ENCODE data around the gene PVALEF. TPM values are rescaled to one million over a fixed set of nuclear protein-coding genes. Genes with fewer than 3 reads are reported as not detected.

PVALEF gene
- total RNA-seq, 1 donor: not detected

DNA sequence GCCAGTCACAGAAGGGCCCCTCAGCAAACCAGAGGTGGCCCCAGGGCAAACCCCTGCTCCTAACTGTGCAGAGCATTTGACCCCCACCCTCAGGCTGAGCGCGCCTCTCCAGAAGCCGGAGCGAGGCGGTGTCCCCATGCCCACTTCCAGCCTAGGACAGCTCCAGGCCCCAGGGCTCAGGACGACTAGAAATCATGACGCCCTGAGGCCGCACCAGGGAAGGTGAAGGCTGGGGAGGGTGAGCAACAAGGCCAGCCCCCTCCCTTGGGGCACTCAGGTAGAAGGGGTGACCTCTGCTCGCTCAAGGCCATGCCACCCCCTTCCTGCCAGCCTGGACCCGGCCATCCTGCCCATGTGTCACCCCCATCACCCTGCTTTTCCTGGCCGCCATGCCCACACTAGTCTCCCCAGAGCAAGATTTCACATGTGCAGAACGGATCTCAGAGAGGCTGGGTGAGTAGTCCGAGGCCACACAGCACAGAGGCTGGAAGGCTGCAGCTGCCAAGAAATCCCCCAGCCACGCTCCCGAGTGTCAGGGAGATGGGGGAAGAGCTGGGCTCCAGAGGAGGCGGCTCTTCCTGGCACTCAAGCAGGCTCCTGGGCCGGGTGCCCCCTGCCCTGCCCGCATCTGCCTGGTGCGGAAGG, 2.1 kb upstream of the PVALEF start:
- Histone ChIP-seq H3K4me1 (ENCODE audit: insufficient read depth, low read length) (no peaks in the 10 kb centered on the region), H3K9me3 (ENCODE audit: low read depth, low read length) (no peaks in the 10 kb centered on the region), H3K79me2 (ENCODE audit: insufficient read depth, low read length) (no peaks in the 10 kb centered on the region), H3K36me3 (ENCODE audit: insufficient read depth, low read length) (no peaks in the 10 kb centered on the region), H3K4me2 (ENCODE audit: insufficient read depth, low read length) (no peak overlapping the region), H3K4me3 (ENCODE audit: insufficient read depth, low read length) (no peak overlapping the region), H4K20me1 (ENCODE audit: insufficient read depth, low read length) (no peaks in the 10 kb centered on the region), H3K27me3 (ENCODE audit: insufficient read depth, low read length) (peaks cover 29% of the 10 kb centered on the region), H3K27ac (ENCODE audit: low read depth, low read length) (no peak overlapping the region), H2AFZ (ENCODE audit: low read length) (no peak overlapping the region)
- TF ChIP-seq, protein P1, sequence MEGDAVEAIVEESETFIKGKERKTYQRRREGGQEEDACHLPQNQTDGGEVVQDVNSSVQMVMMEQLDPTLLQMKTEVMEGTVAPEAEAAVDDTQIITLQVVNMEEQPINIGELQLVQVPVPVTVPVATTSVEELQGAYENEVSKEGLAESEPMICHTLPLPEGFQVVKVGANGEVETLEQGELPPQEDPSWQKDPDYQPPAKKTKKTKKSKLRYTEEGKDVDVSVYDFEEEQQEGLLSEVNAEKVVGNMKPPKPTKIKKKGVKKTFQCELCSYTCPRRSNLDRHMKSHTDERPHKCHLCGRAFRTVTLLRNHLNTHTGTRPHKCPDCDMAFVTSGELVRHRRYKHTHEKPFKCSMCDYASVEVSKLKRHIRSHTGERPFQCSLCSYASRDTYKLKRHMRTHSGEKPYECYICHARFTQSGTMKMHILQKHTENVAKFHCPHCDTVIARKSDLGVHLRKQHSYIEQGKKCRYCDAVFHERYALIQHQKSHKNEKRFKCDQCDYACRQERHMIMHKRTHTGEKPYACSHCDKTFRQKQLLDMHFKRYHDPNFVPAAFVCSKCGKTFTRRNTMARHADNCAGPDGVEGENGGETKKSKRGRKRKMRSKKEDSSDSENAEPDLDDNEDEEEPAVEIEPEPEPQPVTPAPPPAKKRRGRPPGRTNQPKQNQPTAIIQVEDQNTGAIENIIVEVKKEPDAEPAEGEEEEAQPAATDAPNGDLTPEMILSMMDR (IDR thresholded peaks at IDR 0.05; ENCODE audit: extremely low read depth, low read depth, low read length): no peak
- DNase-seq (ENCODE audit: insufficient read length, low spot score, missing footprints): no peak

DNA sequence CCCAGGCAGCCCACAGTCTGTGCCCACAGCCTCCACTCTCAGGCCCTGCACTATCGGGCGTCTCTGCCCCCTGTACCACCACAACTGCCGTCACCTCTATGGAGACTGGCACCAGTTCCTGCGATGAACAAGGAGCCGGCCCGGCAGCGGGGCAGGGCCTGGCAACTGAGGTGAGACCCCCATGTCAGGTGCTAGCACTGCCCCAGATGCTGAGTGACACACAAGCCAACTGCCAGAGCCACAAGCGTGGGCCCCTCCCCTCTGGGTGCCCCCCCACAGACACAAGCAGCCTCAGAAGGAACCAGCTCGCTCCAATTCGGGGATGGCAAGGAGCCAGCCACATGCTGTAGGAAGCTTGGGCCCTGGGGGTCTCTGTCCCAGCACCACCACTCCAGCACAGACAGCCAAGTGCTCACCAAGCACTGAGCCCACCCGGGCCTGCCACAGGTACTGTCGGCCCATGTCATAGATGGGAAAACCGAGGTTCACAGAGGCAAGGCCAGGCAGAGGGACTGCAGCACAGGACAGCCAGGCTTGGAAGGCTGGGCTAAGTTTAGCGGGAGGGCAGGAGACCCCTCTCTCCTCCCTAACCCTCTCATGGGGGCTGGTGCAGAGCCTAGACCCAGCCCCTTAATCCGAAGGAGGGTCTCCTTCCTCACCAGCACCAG, 1.5 kb upstream of the PVALEF start:
- Histone ChIP-seq H3K27me3 (ENCODE audit: insufficient read depth, low read length) (peaks cover 29% of the 10 kb centered on the region), H3K27ac (ENCODE audit: low read depth, low read length) (no peak overlapping the region), H4K20me1 (ENCODE audit: insufficient read depth, low read length) (no peaks in the 10 kb centered on the region), H2AFZ (ENCODE audit: low read length) (no peak overlapping the region), H3K4me1 (ENCODE audit: insufficient read depth, low read length) (no peaks in the 10 kb centered on the region), H3K4me2 (ENCODE audit: insufficient read depth, low read length) (no peak overlapping the region), H3K36me3 (ENCODE audit: insufficient read depth, low read length) (no peaks in the 10 kb centered on the region), H3K4me3 (ENCODE audit: insufficient read depth, low read length) (no peak overlapping the region), H3K9me3 (ENCODE audit: low read depth, low read length) (no peaks in the 10 kb centered on the region), H3K79me2 (ENCODE audit: insufficient read depth, low read length) (no peaks in the 10 kb centered on the region)
- TF ChIP-seq, protein P1 (IDR thresholded peaks at IDR 0.05; ENCODE audit: extremely low read depth, low read depth, low read length): no peak
- DNase-seq (ENCODE audit: insufficient read length, low spot score, missing footprints): no peak

DNA sequence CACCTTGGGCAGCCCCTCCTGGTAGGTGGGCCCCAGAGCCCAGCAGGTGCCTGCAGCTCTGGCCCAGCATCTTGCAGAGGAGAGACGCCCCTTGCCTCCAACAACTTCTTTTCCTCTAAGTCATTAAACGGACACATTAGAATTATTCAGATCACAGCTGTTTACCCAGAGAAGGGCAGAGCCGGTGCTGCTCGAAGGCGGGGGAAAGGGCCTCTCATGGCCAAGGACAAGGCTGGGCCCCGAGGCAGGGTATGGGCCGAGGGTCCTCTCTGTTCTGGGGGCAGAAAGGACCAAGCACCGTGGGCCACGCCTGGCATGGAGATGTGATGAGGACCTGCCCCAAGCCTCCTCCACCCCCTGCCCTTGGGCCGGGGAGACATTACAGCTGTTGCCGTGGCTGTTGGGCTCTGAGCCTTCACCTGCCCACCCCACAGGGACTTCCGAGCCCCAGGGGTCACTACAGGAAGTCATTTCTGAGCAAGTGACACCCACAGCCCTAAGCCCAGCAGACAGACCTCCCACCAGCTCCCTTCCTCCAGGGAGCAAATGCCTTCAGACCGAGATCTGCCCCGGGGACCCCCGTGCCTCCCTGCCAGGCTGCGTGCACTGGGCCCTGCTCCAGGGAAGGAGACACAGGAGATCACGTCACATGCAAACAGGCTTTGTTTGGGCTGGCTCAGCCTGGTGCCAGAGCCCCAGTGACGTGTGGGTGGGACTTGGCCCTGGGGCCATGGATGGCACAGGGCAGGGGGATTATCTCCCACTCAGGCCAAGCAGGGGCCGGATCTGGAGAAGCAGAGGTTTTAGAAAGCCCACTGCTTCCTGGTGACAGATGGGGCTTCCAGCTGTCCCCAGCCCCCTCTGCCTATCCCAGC, 699 bp upstream of the PVALEF start:
- no peaks in the 10 kb centered on the region for H3K36me3 ChIP-seq (ENCODE audit: insufficient read depth, low read length)
- no peak overlapping the region for H3K27ac ChIP-seq (ENCODE audit: low read depth, low read length)
- no peaks in the 10 kb centered on the region for H3K9me3 ChIP-seq (ENCODE audit: low read depth, low read length)
- H3K79me2 ChIP-seq (ENCODE audit: insufficient read depth, low read length): no peaks in the 10 kb centered on the region
- no peaks in the 10 kb centered on the region for H3K4me1 ChIP-seq (ENCODE audit: insufficient read depth, low read length)
- no peak for DNase-seq (ENCODE audit: insufficient read length, low spot score, missing footprints)
- H2AFZ ChIP-seq (ENCODE audit: low read length): no peak overlapping the region
- TF ChIP-seq, protein P1 (IDR thresholded peaks at IDR 0.05; ENCODE audit: extremely low read depth, low read depth, low read length): no peak
- peaks cover 29% of the 10 kb centered on the region for H3K27me3 ChIP-seq (ENCODE audit: insufficient read depth, low read length)
- H4K20me1 ChIP-seq (ENCODE audit: insufficient read depth, low read length): no peaks in the 10 kb centered on the region
- no peak overlapping the region for H3K4me3 ChIP-seq (ENCODE audit: insufficient read depth, low read length)
- H3K4me2 ChIP-seq (ENCODE audit: insufficient read depth, low read length): no peak overlapping the region
